ENCODE data around the gene RNASE8.
A peak's percentile ranks its signal among the peaks of the same experiment; 100 is the strongest.

RNASE8 gene

DNA sequence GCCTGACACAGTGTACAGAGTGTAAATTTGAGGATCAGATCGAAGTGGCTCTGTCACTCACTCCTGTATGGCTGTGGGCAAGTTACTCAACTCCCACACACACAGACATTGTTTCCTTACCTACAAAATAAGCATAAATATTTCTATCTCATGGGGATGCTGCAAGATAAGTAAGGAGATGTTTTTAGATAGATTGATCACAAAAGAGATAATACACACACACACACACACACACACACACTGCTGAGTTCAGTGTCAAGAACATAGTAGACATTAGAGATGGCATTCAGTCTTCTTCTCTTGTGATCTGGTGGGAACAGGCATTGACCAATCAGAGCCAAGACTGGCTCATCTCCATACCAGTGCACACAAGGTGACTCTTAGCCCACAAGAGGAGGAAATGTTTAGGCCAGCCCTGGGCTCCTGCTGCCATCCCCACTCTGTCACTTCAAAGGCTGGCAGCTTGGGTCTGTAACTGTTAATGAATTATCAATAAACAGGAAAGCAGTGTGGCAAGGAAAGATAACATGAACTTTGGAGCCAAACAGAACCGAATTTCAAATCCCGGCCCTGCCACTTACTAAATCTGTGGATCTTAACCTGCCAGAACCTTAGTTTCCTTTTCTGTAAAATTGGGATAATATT, 3.4 kb upstream of the RNASE8 start:
- DNase-seq, result no peak

DNA sequence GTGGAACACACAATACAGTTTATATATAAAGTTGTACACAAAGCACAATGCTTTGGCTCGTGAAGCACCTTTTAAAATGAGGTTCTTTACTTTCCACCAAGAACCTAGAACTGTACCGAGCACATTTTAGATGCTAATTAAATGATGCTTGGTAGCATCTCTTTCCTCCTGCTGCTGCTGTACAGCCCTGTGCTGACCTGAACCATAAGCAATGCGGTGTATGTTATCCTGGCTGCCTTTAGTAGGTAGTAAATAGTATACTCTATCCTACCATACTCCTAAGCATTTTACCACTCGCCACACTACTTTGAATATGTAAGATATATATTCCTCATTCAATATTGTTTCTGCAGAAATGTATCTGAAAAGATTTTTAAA, 2.9 kb upstream of the RNASE8 start:
- no peak for DNase-seq

DNA sequence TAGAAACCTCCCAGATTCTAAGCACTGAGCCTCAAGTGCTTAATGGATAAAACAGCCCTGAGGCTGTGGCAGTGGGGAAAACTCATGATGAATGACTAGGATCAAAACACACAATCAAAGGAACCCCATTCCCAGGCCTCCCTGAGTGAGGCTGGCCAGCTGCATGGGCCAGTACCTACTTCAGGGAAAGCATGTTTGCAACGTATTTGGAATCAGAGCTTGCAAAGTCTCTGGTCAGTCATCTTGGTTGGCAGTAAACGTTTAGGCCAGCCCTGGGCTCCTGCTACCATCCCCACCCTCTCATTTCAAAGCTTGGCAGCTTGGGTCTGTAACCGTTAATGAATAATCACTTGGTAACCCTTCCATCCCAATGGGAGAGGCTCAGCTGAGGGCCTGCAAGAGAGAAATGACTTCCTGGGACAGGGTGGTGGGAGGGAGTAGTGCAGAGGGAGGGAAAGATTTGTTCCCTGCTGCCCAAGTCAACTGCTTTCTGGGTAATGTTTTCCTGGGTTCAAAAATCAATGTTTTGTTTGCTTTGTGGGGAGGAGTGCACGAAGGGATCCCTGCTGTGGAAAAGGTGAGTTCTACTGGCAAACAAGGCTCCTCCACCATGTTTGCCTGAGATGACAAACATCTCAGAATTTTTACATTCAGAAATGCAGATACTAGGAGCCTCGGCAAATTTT, 2.0 kb upstream of the RNASE8 start:
- no peak for DNase-seq

DNA sequence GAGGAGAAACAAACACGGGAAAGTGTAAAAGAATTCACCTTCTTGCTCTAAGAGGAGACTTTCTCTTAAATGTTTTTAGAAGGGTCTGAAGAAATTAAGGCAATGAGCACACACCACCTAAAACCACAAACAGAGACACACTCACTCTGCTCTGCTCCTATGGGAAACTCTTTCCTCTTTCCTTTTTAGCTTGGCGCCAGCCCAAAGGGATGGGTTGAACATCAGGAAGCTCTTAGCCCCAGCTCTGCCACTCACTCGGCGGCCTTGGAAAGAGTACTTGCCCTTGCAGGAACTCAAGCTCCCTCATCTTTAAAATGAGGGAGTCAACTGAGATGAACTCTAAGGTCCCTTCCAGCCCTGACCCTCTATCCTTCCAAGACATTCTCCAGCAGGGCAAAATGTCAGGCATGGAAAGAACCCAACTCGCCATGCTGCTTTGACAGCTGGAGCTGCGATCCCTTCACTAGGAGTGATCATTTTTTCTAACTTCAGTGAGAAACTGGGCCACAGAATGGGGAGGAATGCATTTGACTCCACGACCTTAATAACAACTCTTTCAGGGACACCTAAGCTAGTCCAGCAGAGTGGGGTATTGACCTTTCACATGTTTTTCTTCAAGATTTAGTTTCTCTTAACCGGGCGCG, 980 bp upstream of the RNASE8 start:
- no peak for DNase-seq

DNA sequence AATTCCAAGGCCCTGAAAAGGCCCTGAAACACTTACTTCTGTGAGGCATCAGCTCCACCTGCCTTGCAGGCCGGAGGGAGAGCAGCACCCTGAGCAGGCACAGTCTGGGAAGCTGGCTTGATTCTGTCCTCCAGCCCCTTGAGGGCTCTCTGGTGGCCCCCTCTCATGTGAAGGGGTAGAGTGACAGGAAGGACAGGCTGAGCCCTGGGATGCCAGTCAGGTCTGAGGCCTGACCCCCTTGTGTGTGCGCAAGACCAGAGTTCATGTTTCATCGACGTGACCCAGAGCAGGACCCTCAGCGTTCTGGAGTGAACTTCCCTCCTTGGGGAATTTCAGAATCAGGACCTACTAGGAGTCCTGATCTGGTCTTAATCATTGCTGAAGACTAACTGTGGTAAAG, 1.3 kb downstream of the RNASE8 start:
- no peak for DNase-seq

DNA sequence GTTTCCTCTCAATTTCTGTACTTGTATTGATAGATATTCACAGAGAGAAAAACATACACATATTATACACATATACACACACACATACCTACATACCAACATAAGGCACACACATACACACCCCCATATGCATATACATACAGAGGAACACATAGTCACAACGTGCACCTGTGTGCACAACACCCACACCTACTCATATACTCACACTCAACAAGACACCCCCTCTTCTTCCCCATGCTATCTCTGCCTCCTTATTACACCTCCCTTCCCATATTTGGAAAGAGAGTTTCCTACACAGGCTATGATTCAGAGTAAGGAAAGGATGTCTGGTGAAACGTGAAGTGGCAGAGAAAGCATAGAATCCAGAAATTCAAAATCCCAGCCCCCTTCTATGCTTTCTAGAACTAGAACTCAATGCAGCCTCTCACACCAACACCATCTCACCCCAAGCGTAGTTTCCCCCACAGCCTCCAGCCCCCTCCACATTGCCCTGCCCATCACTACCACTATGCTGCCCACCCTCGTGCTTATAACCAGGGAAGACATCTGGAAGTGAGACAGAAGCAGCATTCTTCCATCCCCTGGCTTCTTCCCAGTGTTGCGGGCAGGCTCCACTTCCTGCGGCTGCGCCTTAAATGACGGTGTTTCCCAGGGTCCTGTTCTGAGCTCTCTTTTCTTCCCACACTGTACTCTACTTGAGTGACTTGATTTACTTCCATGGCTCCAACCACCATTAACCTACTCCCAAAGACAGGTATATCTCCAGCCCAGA, 2.4 kb downstream of the RNASE8 start:
- no peak for DNase-seq

- no peak for DNase-seq
Observed at GRCh38 chr14:21060614-21061346, 3.2 kb downstream of the RNASE8 start.

- DNase-seq, result no peak
Observed at GRCh38 chr14:21061347-21061668, 3.7 kb downstream of the RNASE8 start.

DNA sequence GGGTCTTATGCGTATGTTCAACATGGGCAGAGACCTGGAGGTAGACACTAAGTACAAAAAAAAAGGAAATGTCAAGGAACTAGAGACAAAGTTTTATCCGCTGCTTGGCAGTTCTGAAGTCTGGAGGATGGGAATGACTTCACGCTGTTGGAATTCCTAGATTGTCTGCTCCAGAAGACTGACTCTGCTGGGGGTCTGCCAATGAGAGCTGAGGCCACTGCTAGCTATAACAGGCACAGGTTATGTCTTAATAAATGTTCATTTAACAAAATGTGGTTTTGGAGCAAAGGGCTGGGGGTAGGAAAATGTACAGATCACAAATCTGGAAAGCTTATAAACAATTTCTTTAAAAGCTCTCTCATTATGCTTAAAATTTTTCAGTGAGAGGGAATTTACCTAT, 5.9 kb downstream of the RNASE8 start:
- DNase-seq, result no peak

DNA sequence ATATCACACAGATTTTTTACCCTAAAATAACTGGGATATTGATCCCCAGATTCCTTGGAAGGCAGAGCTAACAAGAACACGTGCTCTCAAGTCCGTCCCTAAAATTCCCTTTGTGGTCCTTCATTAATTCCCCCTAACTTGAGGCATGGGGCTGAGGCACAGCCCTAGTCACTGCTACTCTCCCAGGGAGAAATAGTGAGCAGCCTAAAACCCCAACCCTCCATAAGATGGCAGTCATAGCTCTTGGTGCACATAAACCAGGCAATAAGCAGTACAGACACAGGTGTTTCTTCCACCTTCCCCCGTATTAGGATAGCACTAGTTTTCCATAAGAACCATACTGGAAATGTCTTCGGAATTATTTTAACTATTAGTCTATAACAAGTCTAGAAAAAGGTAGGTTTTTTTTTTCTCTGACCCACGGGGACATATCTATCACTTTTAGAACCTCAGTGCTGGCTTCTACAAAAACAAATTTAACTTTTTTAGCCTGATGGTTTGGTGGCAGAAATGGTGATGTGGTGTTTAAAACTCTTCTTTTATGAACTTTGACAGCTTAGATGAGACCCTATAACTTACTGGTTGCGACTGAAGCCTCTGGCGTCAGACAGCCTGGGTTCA, 9.4 kb downstream of the RNASE8 start:
- DNase-seq, result no peak

GRCh38 chr14:21068521-21069387, 11.1 kb downstream of the RNASE8 start:
- peak; percentile 43 for DNase-seq

DNA sequence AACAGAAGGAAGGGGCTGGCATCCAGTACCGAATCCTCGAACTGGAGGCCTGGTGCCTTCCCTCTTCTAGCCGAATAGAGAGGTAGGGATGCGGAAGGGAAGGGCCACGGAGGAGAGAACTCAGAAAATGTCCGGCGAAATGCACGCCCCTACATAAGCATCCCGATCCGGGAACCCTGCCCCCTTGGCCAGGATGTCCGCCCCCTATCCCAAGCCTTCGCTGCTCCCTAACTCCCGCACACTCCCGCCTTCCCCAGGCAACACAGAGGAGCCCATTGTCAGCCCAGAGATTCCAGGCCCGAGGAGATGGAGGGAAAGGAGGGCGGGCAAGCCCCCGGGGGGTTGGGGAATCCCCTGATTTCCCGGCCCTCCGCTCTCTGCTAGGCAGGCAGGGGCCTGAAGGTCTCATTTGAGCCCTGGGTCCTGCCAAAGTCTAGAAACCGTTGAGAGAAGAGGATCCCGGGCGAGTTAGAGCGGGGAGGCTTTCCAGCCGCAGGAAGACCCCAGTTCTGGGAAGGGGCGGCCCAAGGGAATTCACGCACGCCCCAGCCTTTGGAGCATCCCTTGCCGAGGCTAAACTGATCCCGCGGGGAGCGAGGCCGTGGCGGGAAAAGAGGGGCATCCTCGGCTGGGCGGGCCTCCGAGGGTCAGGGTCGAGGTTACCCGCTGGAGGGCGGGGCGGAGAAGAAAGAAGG, 11.9 kb downstream of the RNASE8 start:
- no peak for DNase-seq

- DNase-seq, result no peak
Observed at GRCh38 chr14:21070083-21070609, 12.5 kb downstream of the RNASE8 start, which contains the start of gene ARHGEF40. Gene ARHGEF40, plus strand, starts transcription at chr14:21070304. Its CDS starts 93 bp downstream, at chr14:21070397.

- no peak for DNase-seq
Observed at GRCh38 chr14:21070610-21071224, 13.1 kb downstream of the RNASE8 start.

GRCh38 chr14:21071225-21072030, 13.8 kb downstream of the RNASE8 start:
- peak; percentile 69 for DNase-seq

- DNase-seq, result no peak
Observed at GRCh38 chr14:21072031-21072473, 14.4 kb downstream of the RNASE8 start.

DNA sequence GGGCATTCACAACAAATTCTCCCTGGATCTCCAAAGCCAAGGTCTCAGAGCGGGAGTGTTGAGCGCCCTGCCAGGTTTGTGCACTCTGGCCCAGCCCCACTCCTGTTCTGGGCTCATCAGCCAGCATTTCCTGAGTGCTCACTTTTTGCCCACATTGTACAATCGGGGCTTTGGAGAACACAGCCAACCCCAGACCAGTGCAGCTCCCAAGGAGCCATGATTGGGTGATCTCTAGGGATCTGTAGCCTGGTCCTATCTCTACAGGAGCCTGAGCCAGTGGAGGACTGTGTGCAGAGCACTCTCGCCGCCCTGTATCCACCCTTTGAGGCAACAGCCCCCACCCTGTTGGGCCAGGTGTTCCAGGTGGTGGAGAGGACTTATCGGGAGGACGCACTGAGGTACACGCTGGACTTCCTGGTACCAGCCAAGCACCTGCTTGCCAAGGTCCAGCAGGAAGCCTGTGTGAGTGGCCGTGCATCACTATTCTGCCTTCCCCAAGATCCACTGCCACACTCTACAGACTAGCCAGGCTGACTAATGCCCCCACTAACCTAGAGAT, 15.2 kb downstream of the RNASE8 start:
- no peak for DNase-seq

DNA sequence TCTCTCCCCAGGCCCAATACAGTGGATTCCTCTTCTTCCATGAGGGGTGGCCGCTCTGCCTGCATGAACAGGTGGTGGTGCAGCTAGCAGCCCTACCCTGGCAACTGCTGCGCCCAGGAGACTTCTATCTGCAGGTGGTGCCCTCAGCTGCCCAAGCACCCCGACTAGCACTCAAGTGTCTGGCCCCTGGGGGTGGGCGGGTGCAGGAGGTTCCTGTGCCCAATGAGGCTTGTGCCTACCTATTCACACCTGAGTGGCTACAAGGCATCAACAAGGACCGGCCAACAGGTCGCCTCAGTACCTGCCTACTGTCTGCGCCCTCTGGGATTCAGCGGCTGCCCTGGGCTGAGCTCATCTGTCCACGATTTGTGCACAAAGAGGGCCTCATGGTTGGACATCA, 16.3 kb downstream of the RNASE8 start:
- no peak for DNase-seq
